HL-60 (cell line): ENCODE data around the gene ZNF76.

Source experiments
- GABPA ChIP-seq: IDR thresholded peaks from 2 replicates; pipeline ENCODE4 v1.6.1; 2012; ENCODE audit warnings: low read depth
- POLR2AphosphoS5 ChIP-seq: IDR thresholded peaks from 2 replicates; pipeline ENCODE4 v1.6.1; 2012; ENCODE audit warnings: low read depth
- SPI1 ChIP-seq: IDR thresholded peaks from 2 replicates; pipeline ENCODE4 v1.6.1; 2012; ENCODE audit warnings: low read depth, mild to moderate bottlenecking, borderline replicate concordance
- TF ChIP-seq, protein P1 (sequence below): IDR thresholded peaks from one replicate; pipeline ENCODE4 v1.5.1; 2011; ENCODE audit warnings: low read length, control low read depth, inconsistent platforms; ENCODE audit not compliant: insufficient read depth
- TF ChIP-seq, protein P2 (sequence below): IDR thresholded peaks from 2 replicates; pipeline ENCODE4 v1.6.1; 2012; ENCODE audit warnings: low read depth; ENCODE audit not compliant: insufficient replicate concordance

DNA sequence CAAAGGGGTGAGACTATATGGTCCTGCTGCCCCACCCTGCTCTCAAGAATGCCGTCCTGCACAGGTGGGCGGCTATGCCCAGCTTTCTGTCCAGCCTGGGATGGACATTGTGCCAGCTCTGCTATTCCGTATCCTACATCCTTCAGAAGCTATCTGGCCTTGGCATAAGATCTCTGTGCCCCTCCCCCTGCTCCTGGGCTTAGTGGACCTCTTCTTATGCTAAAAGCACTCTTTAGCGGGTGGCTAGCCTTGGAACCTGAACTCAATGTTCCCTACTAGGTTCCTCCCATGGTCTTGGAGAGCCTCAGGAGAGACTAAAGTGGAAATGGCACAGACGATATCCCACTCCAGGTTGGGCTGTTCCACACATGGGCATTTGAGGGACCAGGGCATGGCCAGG lies 23.3 kb upstream of the ZNF76 start:
- TF ChIP-seq, protein P1, sequence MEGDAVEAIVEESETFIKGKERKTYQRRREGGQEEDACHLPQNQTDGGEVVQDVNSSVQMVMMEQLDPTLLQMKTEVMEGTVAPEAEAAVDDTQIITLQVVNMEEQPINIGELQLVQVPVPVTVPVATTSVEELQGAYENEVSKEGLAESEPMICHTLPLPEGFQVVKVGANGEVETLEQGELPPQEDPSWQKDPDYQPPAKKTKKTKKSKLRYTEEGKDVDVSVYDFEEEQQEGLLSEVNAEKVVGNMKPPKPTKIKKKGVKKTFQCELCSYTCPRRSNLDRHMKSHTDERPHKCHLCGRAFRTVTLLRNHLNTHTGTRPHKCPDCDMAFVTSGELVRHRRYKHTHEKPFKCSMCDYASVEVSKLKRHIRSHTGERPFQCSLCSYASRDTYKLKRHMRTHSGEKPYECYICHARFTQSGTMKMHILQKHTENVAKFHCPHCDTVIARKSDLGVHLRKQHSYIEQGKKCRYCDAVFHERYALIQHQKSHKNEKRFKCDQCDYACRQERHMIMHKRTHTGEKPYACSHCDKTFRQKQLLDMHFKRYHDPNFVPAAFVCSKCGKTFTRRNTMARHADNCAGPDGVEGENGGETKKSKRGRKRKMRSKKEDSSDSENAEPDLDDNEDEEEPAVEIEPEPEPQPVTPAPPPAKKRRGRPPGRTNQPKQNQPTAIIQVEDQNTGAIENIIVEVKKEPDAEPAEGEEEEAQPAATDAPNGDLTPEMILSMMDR: no peak
- no peak for TF ChIP-seq POLR2AphosphoS5
- TF ChIP-seq, protein P2, sequence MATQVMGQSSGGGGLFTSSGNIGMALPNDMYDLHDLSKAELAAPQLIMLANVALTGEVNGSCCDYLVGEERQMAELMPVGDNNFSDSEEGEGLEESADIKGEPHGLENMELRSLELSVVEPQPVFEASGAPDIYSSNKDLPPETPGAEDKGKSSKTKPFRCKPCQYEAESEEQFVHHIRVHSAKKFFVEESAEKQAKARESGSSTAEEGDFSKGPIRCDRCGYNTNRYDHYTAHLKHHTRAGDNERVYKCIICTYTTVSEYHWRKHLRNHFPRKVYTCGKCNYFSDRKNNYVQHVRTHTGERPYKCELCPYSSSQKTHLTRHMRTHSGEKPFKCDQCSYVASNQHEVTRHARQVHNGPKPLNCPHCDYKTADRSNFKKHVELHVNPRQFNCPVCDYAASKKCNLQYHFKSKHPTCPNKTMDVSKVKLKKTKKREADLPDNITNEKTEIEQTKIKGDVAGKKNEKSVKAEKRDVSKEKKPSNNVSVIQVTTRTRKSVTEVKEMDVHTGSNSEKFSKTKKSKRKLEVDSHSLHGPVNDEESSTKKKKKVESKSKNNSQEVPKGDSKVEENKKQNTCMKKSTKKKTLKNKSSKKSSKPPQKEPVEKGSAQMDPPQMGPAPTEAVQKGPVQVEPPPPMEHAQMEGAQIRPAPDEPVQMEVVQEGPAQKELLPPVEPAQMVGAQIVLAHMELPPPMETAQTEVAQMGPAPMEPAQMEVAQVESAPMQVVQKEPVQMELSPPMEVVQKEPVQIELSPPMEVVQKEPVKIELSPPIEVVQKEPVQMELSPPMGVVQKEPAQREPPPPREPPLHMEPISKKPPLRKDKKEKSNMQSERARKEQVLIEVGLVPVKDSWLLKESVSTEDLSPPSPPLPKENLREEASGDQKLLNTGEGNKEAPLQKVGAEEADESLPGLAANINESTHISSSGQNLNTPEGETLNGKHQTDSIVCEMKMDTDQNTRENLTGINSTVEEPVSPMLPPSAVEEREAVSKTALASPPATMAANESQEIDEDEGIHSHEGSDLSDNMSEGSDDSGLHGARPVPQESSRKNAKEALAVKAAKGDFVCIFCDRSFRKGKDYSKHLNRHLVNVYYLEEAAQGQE: no peak
- TF ChIP-seq SPI1: no peak
- TF ChIP-seq GABPA: no peak
